ENCODE data around the gene ABR.
"Not testable (repeated sequence)": the region's sequence is repeated elsewhere in the genome, so short reads cannot be mapped to it uniquely, and the experiment has no call there.

Gene ABR

DNA sequence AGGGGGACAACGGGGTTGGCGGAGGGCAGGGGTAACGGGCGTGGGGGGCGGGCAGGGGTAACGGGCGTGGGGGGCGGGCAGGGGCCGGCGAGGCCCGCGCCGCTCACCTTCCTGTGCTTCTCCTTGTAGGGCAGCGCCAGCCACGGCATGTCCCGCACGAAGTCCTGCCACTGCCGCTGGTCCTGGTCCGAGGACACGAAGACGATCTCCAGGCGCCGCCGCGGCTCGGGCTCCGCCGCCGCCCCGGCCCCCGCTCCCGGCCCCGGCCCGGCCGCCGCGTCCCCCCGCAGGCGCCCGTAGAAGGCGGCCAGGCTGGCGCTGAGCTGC lies 200.6 kb downstream of the ABR start:
- no peak for DNase-seq

DNA sequence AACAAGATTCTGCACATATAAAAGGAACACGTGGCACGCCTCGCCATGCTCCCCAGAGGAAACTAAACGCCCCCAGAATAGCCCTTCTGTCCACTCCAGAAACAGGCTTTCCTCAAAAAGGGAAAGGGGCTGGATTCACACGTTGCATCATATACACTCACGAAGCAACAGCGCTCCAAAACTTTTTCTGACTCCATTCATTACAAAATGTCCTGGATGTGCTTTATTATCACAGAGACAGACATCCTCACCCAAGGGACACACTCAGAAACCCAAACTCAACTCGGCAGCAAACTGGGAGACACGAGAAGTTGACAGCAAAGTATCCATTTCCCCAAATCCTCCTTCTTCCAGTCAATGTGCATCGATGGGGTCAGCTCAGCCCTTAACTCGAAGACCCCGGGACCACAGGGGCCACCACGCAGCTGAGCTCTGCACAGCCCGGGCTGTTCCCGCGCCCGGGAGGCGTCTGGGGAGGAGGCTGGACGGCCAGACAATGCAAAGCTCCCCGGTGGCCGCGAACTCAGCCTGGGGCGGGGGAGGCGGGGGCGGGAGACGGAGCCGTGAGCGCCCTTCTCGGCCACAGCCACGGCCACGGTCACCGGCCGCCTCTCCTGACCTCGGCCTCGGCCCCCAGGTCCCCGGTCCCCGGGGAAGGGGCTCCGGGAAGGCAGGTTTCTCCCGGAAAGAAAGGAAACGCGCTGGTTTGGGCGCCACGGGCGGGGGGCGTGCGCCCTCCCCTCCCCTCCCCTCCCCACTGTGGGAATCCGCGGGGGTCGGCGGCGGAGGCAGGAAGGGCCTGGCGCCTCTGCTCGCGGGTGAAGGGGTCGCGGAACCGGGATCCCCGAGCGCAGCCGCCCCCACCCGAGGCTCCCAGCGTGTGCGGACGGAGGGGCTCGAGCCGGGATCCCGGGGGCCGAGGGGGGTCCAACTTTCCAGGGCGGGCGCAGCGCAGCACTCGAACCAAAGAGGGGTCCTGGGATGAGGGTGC lies 201.4 kb downstream of the ABR start:
- peak in 2 of 3 donors; percentile 23 to 47 for DNase-seq

DNA sequence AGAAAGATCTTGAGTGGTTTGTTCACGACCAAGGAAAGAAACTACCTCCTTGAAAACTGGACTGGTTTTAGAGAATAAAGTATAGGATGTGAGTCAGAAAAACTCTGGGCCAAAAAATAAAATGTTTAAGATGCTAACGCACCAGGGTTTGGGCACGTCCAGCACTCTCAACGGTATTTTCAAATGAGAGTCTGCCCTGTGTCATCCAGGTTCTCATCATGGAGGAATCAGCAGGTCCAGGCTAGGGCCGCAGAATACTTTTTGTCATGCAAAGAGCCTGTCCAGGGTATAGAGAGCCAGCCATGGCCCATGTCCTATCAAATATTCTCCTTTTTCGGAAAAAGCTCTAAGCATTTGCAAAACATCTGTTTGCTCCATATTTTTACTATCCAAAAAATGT lies 202.6 kb downstream of the ABR start:
- DNase-seq = no peak

DNA sequence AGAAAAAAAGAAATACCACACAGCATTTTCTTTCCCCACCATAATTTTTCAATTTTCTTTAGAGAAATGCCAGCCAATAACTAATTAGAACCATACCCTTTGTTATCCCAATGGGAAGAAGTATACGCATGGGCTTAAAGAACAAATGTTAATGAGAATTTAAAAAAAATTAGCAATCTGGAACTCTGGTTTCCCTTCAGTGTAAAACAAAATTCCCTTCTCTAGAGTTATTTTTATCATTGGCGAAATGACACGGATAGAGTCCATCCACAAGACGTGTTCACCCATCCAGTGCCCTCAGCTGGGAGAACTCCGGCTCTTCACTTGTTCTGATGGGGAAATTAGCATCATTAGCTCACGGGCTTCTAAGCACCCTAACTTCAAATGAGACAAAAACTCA lies 203.5 kb downstream of the ABR start:
- no peak for DNase-seq

DNA sequence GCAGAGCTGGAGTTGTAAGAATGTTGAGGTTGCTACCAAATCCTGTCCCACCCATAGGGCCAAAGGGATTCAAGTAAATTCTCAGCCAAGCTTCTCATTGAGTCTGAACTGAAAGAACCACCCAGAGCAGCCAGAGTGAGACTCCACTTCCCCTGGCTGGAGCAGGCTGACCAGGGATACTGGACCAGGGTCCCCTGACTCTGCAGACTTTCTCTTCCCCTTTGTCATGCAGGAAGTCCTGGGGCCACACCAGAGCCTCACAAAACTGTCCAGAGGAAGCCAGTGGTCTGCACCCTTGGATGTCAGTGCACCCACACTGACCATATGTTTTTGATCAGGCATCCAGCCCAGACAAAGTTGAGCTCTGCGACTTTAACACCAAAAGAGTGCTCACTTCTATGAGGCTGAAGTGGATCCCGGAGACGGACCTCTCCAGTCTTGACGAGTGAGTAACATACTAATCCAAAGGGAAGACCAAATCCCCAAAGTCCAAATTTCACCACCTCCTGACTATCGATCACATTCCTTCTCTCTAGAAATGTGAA lies 204.3 kb downstream of the ABR start:
- peak; percentile 38 to 55 (median 41) for DNase-seq

DNA sequence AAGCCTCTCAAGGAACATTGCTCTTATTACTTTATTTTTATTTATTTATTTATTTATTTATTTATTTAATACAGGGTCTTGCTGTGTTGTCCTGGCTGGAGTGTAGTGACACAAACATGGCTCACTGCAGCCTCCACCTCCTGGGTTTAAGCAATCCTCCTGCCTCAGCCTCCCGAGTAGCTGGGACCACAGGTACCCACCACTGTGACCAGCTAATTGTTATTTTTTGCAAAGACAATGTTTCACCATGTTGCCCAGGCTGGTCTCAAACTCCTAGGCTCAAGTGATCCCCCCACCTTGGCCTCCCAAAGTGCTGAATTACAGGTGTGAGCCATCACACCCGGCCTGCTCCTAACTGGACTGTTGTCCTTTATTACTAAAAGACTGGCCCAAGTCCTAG lies 205.0 kb downstream of the ABR start:
- DNase-seq = not testable (repeated sequence)

DNA sequence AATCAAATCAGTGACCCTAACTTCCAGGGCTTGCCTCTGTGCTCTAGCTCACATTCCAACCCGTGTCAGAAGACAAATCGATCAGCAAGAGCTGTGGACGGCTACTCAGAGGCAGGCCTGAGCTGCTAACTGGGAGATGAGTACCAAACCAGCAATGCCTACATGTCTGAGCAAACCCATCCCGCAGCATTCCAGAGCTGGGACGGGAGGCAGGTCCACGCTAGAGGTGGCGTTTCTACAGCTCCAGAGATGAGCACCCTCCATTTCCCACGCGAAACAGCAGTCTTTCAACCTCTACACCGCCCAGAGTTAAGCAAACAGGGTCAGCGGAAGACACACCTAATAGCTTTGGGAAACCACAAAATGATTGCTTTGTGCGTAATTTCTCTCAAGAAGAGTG lies 206.7 kb downstream of the ABR start:
- no peak for DNase-seq

DNA sequence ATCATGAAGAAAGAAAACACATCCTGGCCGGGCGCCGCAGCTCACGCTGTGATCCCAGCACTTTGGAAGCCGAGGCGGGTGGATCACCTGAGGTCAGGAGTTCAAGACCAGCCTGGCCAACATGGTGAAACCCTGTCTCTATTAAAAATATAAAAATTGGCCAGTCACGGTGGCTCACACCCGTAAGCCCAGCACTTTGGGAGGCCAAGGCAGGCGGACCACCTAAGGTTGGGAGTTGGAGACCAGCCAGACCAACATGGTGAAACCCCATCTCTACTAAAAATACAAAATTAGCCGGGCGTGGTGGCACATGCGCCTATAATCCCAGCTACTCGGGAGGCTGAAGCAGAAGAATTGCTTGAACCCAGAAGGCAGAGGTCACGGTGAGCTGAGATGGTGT lies 207.9 kb downstream of the ABR start:
- DNase-seq = not testable (repeated sequence)

DNA sequence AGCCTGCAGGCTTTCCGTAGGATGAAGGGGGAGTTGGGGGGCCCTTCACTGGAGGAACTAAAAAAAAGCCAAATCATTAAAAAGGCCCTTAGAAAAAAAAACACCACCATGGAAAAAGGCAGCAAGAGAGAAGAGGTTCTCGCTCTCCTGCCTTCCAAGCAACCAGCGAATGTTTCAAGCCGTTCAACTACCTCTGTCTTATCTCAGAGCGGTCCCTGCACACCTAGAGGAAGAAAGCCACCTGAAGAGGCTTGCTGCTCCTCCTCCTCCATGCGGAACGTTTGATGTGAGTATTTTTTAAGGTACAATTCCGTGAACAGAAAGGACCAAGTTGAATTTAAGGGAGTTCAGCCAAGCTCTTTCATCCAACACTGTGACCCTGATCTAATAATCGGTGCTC lies 209.4 kb downstream of the ABR start:
- no peak for DNase-seq

DNA sequence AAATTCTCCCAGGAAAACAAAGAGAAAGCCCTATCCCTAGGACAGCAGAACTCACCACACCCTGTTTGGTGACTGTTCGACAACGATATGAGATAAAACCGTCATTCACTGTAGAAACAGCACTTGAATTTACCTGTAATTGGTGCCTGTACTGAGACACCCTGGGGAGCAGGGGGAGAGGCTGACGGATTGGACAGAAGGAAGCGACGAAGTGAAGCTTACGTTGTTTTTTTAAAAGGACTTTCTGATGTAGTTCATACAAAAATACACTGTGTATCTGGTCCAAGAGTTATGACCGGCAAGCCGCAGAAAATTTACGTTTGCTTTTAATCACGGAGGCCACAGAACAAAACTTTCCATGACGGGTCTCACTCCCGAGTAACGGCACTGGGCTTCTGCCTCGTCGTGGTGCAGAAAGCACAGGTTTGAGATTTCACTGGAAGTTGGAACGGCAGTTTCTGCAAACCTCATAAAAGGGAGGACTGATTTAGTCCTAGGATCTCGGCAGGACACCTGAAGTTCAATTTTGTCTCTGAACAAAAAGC lies 209.9 kb downstream of the ABR start:
- no peak for DNase-seq

DNA sequence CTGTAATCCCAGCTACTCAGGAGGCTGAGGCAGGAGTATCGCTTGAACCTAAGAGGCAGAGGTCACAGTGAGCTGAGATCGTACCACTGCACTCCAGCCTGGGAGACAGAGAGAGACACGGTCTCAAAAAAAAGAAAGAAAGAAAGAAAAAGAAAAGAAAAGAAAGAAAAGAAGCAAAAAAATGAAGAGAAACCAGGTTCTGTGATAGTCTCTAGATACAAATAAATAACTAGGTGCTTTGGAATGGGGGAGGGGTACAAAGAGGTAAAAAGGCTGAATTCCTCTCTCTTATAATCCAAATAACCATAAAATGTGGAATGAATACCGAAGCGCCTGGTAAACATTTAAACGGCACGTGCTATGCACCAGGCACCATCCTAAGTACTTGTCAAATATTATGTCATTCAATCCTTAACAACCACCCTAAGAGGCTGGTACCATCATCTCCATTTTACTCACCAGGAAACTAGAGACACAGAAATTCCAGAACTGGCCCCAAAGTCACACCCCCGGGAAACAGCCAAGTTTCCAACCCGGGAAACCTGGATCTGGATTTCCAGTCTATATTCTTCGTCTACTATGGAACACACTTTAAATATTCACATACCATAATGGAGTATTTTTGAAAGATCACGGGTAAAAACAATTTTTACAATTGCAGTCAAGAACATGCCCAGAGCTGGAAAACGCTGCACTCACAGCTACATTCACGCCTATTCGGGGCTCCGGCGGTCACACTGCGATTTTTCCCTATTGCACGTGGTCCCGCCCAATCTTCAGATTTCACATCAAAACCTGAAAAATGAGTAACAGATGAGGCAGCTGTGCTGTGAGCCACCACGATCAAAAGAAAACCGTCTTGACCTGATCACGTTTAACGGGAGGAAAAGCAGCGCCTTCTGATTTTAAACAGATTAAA lies 210.7 kb downstream of the ABR start:
- DNase-seq = no peak

DNA sequence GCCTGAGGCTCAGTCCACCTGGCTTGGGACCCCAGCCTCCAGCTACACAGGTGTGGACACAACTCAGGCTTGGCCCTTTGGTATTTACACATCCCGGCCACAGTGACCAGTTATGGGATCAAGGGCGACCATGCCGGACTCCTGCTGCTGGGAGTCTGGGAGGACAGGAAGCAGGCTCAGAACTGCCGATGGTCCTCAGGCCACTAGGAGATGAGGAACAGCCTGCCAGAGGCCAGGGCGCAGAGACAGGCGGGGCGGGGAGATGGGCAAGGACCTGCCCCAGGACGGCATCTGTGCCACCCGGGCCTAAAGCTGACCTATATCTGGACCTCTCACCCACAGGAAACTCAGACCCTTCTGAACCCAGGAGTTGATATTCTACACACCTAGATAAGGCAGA lies 212.7 kb downstream of the ABR start:
- no peak for DNase-seq

DNA sequence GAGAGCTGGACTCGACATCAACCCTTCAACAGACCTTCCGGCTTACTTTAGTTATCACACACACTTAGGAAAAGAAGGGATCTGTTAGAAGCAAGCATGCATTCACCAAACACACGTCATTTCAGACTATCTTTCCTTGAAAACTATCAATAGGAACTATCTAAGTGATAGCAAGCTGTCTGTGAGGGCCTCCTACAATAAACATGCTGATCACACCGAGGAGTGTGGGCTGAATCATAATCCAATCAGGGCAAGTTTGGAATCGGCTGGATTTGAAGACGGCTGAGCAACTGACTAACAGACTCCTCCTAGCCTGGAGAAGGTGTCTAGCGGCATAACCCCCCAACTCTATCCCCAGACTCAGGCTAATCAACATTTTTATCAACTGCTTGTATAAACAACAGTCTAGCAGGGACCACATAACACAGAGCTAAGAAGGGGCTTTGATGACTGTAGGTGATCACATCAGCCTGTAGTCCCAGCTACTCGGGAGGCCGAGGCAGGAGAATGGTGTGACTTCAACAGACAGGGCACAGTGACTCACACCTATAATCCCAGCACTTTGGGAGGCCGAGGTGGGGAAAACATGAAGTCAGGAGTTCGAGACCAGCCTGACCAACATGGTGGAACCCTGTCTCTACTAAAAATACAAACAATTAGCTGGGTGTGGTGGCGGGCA lies 214.3 kb downstream of the ABR start:
- no peak for DNase-seq

DNA sequence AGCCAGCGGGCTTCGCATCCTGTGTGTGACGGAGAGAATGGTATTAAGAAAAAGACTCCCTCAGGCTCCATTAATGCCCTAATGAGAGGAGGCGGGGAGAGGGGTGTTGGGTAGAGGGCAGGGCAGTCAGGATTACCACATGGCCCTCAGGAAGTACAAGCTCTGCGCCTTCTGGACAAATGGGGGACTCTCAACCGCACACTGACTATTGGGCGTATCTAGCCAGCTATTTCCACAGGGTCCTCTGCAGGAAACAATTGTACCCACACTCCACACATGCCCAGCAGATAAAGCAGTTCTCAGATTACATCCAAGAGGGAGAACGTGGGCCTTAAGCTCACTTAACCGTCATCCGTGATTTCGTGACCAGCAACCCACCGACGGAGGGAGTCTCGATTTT lies 214.9 kb downstream of the ABR start:
- DNase-seq = no peak

DNA sequence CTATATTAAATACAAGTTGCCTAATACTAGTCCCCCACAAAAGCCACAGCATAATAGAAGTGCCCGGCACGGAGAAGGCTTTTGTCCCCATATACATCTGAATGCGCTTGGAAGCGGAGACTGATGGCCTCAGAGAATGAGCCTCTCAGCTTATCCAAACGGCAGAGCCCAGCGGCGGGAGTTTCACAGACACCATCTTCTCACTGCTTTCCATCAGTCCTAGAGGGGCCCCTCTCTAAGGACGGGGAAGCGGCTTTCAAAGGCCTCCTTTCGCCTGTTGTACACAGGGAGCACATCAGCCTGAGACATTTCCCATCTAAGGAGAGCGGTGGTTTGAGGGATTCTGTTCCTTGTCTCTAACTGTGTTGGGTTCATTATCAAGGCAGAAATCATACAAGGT lies 217.1 kb downstream of the ABR start:
- no peak for DNase-seq

DNA sequence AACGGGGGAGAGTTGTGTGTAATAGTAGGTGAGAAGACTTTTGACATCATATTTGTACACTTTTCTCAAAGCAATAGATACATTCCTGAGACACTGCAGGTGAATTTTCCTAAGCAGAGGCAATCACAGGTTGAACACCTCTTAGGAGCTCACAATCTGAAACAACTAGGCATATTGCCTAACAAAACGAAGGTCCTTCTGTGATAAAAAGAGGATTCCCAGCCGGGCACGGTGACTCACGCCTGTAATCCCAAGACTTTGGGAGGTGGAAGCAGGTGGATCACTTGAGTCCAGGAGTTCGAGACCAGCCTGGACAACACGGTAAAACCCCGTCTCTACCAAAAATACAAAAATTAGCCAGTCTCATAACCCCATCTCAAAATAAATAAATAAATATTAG lies 217.6 kb downstream of the ABR start:
- no peak for DNase-seq

DNA sequence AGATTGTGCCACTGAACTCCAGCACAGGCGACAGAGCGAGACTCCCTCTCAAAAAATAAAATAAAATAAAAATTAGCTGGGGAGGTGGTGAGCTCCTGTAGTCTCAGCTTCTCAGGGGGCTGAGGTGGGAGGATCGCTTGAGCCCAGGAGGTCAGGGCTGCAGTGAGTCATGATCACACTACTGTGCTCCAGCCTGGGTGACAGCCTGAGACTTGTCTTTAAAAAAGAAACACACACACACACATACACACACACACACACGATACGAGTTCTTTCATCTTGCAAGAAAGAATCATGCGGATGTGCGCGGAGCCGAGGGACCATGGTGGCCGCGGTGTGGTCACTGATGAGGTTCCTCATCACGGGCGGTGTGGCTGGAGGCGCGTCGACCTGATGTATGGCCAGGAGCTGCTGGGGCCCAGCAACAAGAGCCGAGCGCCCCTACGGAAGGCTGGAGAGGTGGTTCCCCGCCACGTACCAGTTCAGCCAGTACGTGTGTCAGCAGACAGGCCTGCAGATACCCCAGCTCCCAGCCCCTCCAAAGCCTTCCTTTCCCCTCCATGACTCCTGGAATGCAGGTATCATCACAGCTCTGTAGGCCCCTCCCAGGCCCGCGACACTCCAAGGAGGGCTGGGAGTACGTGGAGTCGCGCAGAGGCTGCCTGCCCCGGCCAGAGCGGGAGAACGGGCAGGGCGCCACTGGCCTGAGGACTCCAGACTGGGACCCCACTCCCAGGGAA lies 220.9 kb downstream of the ABR start:
- no peak for DNase-seq

DNA sequence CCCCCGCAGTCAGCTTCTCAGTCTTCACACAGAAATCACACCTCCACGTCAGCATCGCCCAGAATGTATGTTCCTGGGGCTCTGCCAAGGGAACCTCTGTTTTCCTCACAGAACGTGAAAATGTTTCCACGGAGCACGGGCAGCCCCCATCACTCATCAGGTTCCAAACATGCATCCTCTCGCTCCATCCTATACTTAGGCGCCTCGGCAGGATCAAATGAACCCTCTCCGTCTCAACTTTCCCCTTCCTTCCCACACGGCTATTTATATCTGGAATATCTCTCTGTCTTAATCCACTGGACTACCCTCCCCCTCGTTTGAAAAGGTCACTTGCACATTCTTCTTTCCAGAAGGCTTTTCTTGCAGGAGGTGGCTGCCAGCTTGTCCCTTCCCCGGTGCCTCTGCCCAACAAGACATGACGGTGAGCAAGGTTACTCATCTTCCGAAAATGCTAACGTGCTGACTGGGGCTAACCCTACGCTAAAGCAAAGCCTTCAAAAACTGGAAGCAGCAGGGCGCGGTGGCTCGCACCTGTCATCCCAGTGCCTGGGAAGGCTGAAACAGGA lies 221.8 kb downstream of the ABR start:
- DNase-seq = no peak

DNA sequence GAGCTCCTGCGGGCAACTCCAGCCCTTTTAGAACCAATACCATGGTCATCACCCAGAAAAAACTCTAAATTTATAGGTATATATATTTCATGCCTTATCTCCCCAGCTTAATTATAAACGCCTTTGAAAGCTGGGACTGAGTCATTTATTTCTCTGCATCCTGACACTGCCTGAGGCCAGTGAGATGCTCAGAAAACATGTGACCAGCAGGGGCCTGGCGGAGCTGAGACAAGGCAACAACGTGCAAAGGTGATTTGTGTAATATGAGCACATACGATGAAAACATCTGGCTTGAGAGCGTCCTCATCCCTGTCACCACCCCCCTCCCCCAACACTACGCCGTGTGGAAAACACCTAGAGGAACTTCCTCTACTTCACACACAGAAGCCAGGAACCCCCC lies 222.9 kb downstream of the ABR start:
- no peak for DNase-seq

DNA sequence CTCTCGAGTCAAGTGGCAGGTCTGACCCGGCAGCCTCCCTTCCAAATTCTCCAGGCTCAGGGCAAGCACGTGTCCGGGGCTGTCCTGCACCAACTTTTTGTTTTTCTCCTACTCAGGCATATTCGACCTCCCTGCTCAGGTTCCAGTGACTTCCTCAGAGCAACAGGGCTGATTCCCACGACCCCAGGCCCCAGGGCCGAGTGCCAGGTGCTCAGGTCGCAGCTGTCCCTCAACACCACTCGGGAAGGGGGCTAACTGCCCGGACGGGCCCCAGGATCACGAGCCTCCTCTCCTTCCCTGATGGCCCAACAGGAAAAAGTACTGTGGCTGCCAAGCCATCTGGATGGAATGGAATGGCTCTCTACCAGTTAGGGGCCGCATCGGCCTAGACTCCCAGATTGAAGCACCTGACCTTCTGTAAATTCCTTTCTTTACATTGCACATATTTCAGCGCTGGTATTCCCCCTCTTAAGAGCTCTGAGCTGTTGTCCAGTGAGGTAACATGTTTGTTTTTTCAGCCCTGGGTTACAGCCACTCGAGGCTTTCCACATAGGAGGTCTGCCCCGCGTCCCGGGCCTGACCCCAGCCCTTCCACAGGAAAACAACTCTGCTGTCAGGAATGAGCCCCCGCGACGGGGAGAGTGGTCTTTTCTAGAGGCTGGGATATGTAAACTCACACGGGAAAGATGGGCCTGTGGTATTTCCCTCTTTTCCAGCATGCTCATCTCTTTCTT lies 225.2 kb downstream of the ABR start:
- no peak for DNase-seq

DNA sequence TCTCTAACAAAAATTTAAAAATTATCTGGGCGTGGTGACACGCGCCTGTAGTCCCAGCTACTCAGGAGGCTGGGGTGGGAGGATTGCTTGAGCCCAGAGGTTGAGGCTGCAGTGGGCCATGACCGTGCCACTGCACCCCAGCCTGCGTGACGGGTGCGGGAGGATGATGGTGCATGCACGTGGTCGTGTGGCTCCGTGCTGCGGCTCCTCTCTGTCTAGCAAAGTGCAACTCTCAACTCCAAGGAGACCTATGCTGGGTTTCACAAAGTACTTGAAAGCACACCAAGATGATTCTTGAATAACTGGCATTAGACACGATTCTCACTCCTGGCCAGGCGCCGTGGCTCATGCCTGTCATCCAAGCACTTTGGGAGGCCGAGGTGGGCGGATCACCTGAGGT lies 226.0 kb downstream of the ABR start:
- no peak for DNase-seq

All from suppressor macrophage treated with lipopolysaccharide for 1 hour (primary cell).